A204.1 (cell line): ENCODE data around the gene KCNA5.

Experiments used
- FAIRE-seq: peaks from 2 replicates; lab custom pipeline; 2012; peaks lifted over from hg19 to GRCh38; lab: Jason Lieb, UNC

Gene KCNA5

DNA sequence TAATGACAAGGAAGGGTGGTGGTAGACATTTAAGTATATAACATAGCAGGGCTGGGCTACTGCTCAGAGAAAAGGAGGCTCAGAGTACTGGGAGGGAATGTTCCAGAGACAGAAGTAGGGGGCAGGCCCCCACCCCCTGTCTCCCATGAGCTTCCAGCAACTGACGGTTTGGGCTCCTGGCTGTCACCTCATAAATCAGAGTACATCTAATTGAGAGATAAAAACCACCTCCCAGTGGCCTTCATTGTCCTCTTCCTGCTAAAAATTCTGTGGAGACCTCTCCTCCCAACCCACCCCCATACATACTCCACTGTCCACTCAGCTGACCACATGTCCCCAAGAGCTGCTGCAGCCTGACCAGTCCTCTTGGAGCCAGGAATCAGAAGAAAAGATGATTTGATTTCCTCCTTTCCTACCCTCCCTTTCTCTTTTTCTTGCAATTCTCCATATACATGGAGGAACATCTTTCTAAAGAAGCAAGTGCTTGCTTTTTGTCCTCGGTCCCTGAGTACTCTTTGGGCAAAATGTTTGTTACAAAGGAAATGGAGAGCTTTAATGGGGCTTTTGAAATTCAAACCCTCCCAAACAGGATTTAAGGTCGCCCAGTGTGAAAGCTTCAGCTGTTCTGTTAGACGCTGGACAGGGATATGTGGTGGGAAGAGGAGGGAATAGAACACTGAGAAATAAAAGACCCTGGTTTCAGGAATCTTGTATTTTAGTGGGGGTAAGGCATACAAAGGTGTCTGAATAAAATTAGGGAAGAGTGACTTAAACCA, 16.4 kb upstream of the KCNA5 start:
- no peak for FAIRE-seq

DNA sequence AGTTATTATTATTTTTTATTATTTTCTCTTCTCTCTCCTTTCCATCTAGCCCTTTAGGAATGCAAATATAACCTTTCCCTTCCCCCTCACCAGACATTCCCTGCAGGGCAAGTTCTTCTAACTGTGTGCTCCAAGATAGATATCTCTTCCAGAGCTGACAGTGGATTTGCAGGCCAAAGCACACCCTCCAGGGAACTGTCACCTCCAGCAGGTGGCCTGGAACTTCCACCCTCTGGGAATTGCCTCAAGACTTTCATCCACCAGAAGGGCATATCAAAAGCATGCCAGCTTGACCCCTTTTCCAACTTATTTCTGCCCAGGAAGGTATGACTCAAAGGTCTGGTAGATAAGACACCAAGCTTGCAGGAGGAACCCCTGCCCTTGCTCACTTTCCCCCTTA, 13.6 kb upstream of the KCNA5 start:
- no peak for FAIRE-seq

DNA sequence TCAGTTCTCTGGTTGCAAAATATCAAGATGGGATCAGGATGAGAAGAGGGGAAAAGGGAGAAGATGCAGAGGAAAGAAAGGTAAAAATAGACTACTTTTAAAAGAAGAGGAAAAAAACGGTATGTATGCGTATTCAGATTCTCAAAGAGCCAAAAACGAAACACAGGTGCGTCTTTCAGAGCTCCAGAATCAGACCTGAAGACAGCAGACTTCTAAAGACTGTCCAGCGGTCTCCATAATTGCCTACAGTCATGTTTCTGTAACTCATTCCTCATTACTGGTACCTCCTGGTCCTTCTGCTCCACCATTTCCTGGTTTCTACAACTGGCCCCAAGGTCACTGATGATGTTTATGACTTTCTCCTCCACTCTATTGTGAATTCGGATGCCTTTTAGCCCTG, 12.4 kb upstream of the KCNA5 start:
- no peak for FAIRE-seq

DNA sequence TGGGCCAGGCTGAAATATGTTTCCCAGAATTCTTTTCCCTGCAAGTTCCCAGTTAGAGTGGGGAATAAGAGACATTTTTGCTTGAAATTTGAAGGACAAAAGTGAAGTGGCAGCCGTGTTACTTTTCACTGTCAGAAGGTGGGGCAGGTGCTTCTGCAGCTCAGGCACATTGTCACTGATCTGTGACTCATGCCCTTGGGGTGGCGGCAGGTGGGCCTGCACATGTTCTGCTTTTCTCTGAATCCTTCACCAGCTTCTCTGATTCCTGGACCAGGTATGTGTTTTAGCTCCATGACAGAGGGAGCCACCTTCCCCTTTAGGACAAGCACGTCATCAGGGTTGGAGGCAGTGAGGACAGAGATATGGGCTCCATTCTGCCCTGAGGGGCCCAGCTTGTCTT, 11.7 kb upstream of the KCNA5 start:
- FAIRE-seq: no peak

DNA sequence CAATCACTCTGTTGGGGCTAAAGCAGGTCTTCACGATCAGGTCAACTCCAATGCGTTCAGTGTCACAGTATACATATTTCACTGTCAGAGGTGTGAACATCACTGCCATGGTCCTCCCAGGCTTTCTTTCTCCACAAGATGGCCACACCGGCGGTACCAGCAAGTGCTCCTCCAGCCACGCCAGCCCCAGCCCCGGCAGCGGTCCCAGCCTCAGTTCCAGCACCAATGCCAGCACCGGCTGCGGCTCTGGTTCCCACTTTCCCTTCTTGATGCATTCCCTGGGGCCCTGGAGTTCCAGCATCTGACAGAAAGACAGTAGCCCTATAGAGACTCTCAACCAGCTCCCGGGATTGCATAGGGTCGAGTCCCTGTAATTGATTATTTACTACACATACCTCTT, 10.9 kb upstream of the KCNA5 start:
- FAIRE-seq: no peak

DNA sequence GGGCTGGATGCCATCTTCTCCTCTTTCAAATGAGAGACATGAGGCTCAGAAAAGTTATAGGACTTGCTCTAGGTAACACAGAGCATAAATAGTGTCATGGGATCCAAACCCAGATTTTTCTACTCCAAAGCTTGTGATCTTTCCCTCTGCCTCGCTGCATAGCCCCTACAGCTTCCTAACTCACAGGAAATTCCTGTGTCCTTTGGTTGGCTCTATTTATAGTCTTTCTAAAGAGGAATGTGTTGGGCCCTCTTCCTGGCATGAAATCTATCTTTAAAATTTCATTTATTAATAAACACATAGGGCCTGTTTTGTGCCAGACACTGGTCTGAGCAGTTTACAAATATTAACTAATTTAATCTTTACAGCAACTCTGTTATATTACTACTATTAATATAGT, 9.8 kb upstream of the KCNA5 start:
- no peak for FAIRE-seq

DNA sequence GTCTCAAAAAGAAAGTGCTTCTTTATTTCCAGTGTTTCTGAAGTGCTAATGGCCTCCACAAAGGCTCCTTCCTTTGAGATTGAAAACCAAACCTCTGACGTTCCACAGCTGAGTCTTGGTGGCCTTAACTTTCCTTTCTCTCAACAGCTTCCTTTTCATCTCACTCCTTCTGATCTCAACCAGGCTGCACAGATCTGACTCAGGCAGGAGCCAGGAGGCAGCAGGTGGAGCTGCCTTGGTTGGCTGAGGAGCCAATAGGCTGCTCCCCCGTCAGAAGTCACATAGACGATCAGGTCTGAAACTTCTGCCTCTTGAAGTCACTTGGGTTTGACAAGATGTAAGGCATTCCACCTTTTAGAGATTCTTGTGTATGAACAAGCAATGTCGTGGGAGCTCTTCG, 9.1 kb upstream of the KCNA5 start:
- FAIRE-seq: no peak

DNA sequence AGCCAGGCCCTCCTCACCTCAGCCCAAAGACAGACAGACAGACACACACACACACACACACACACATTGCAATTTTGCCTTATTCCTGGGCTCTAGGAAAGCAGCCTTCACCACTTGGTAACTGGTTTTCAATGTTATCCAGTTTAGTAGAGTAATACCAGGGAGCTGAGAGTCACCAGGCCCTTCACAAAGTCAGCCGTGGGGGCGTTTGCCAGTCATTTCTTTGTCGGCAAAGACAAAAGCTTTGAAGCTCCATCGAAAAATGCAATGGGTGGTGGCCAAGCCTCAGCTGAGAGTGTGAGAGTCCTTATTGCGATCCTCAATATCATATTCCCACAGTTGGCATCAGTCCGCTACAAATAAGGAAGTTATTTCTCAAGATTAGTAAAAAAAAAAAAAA, 8.1 kb upstream of the KCNA5 start:
- no peak for FAIRE-seq

DNA sequence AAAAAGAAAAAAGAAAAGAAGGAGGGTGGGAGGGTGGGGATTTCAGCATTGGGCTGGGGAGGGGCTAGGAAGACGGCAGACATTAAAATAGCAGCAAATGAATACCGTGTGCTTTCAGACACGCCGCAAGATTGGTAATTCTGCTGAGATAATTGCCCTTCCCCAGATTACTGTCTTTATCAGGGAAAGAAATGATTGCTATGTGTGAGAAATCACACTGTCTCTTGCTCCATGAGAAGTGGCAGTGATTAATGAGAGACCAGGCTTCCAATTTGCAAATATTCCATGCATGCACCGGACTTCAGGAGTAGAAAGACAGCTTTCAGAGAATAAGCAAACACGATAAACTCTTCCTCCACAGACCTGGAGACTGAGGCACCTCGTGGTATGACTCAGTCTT, 7.6 kb upstream of the KCNA5 start:
- FAIRE-seq: no peak

DNA sequence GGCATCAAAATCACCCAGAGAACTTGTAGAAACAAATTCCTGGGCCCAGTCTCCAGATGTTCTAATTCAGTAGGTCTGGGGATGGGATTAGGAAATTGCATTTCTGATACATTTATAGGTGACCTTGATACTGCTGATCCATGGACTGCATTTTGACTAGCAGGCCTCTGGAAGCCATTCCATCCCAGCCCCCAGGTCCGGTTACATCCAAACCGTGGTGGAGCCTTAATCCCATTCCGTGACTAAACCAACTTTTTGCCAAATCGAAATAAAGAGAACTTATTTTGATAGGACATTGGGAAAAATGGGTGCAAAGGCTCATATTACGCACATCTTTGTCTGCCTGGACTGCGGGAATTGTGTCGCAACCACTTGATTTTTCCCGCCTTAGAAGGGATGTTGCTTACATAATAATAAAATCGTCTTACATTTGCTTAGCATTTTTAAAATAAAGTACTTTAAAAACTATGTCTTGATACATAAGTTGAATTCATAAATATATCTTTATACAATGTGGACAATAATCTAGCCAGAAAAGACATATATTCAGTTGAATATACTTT, 5.8 kb upstream of the KCNA5 start:
- FAIRE-seq: no peak

DNA sequence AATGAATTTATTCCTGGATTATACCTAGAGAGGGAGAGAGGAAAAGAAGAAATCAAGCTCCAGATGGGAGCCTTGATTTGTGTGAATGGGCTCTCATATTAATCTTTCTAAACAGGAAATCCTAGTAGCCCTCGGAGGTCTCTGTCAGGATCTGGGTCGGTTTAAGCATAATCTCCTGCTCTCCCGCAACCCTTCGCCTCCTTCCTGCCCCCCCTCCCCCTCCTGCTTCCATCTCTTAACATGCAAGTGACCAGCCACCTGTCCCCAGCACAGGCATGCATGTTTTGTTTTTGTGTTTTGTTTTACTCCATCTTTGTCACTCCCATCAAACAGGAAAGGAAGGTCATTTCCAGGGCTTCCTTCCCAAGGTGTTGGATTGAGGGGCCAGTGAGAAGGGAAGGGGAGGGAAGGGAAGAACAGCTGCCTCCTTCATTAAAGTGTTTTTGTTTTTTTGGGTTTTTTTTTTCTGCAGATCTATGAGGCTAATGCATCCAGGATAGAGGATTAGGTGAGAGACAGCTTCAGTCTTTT, 4.8 kb upstream of the KCNA5 start:
- FAIRE-seq: no peak

DNA sequence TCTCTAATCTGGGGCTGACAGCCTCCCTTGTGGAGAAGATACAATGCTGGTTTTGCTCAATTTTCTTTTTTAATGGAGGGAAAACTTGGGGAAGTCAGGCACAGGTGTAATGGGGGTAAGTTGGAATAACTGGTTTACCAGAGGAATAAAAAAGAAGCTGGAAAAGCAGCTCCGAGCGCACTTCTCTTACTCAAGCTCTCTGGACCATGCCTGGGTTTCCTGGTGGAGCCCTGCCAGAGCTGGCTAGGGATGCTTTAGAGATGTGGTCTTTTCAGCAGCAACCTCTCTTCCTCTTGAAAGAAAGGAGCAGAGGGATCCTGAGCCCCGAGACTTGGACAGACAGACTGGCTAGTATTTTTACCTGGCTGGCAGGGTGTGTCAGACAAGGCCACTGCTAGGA, 3.9 kb upstream of the KCNA5 start:
- no peak for FAIRE-seq

DNA sequence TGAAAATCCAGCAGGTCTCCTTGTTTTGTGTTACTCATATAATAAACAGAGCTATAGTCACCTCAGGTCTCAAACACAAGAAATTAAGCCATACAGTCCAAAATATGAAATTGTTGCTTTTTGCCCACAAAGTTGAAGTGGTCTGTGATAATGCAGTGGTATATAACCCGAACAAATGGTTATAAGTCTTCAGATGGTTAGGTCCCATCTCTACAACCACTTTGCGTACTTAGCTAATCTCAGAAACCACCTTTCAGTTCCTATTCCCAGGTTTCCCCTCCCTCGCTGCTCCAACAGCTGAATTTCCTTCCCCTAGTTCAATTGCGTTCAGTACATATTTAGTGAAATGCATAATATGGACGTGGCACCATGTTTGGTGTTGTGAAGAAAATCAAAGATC, 3.3 kb upstream of the KCNA5 start:
- no peak for FAIRE-seq

DNA sequence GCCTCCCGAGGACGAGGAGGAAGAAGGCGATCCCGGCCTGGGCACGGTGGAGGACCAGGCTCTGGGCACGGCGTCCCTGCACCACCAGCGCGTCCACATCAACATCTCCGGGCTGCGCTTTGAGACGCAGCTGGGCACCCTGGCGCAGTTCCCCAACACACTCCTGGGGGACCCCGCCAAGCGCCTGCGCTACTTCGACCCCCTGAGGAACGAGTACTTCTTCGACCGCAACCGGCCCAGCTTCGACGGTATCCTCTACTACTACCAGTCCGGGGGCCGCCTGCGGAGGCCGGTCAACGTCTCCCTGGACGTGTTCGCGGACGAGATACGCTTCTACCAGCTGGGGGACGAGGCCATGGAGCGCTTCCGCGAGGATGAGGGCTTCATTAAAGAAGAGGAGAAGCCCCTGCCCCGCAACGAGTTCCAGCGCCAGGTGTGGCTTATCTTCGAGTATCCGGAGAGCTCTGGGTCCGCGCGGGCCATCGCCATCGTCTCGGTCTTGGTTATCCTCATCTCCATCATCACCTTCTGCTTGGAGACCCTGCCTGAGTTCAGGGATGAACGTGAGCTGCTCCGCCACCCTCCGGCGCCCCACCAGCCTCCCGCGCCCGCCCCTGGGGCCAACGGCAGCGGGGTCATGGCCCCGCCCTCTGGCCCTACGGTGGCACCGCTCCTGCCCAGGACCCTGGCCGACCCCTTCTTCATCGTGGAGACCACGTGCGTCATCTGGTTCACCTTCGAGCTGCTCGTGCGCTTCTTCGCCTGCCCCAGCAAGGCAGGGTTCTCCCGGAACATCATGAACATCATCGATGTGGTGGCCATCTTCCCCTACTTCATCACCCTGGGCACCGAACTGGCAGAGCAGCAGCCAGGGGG, 979 bp downstream of the KCNA5 start:
- no peak for FAIRE-seq

DNA sequence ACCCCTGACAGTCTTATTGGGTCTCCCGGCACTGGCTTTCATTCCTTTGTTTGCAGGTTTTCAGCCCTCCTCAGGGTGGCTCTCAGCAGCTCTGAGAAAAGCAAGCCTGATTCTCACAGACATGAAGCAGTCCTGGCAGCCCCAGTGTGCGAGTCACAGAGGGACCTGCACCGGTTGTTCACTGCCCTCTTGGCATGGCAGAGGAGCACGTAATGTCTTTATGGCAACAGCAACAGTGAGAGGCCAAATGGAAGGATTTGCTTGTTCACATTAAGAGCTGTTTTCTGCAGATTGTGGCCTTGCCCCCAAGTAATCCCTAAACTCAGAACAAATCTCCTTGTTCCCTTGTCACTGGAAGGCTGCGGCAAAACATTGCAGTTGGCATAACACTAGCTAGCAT, 3.4 kb downstream of the KCNA5 start:
- no peak for FAIRE-seq

DNA sequence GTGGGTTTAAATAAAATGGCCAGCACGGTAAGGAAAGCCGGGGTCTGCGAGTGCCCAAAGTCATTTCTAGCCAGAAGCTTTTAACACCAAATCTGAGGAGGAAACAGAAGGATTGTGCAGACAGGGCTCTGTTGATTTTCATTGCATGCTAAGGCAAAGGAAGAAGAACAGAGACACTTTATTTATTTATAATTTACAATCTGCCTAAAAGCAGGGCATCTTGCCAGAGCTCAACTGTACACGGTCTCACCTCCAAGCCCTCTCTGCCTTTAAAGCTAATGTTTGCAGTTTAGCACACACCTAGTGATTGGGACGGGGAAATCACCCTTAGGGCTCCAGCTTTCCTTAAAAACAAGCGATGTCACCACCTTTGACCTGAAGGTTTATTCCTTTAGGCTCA, 4.0 kb downstream of the KCNA5 start:
- no peak for FAIRE-seq

DNA sequence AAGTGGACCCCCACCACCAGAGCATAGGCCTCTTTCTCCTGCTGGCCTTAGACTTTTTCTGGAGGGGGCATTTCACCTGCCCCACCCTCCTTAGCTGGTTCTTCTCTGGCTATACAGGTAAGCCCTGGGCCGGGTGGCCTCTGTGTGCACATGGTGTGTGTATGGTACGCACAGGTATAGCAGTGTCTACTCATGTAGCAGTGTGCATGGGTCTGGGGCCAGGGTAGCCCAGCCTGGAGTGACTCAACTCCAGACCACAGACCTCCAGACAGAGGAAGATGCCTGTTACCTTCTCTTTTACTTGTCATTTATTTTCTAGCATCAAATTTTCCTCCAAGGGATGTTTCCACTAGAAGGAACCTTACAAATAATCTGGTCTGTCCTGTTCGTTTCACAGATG, 6.9 kb downstream of the KCNA5 start:
- no peak for FAIRE-seq

DNA sequence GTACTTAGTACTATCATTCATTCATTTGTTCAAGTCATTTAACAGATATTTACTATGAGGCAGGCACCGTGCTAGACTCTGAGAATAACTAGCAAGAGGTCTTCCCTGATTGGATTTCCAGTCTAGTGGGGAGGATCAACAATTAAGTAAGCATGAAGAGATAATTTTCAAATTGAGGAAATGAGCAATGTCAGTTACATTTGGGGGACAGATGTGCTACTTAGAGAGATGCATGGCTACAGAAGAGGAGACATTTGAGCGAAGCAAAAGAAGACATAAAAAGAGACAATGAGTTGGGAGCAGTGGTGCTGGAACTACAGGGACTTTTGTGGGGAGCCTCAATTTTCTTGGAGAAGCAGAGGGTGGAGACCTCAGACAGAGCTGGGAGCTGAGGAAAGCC, 7.7 kb downstream of the KCNA5 start:
- no peak for FAIRE-seq

DNA sequence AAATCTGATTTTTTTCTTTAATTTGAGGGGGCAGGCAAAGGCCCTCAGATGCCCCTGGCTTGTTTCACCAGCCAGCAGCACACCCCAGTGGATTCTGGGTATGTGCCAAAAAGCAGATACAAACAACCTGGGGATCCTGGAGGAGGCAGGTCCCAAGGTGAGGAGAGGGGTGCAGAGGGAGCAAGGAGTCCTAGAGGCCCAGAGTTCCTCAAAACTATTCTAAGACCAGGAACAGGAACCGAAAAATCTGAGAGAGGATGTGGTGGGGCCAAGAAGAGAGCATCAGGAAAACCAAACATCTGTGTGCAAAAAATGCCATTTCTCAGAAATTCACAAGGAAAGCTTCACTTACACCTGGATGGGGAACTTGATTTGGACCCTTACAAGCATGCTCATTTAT, 8.2 kb downstream of the KCNA5 start:
- no peak for FAIRE-seq

DNA sequence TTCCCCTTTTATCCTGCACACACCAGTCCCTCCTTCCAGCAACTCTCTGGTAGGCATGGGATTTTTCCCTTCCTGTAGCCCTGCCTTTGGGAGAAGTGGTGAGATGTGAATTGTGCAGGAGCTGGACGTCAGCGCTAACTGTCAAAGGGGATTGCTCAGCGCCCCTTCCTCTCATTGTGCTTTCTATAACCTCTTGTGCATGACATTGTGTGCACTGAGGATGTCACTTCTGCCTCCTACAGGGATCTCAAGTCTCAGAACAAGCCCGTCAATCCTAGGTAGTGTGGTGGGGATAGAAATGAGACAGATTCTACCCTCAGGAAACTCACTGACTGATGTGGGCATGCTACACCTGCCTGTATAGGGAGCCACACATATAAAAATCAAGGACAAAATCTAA, 8.7 kb downstream of the KCNA5 start:
- FAIRE-seq: no peak

DNA sequence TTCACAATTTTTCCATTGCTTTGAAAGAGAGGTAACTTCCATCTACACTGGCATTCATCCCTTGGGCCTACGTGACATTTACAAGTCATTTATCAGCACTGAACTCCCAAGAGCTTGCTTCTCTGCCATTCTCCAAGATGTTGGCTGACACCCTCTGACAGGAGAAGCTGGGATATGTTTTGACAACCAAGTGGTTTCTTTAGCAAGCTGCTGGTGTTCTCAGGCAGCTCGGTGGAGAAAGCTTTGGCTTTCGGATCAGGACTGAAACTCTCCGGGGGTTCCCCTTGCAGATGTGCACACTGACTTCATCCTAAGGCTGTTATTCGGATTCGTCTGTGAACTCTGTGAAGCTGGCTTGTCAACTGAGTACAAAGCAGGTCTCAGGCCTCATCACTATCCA, 15.7 kb downstream of the KCNA5 start:
- no peak for FAIRE-seq

DNA sequence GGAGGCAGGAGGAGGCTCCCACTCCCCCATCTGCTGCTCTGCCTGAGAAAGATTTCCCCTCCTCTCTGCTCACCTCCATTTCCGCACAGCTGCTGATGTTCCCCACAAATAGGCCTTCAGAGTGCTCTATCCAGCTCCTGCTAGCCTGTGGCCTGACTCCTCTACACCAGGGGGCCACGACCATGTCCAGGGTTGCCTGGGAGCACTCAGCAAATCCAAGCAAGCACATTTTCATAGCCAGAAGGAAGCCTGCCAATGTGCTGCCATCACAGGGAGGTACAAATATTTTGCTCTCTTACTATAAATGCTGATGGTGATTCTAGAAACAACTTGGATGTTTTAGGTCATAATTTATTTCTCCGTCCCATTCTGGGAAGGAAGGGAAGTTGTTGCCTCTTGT, 17.3 kb downstream of the KCNA5 start:
- FAIRE-seq: no peak

DNA sequence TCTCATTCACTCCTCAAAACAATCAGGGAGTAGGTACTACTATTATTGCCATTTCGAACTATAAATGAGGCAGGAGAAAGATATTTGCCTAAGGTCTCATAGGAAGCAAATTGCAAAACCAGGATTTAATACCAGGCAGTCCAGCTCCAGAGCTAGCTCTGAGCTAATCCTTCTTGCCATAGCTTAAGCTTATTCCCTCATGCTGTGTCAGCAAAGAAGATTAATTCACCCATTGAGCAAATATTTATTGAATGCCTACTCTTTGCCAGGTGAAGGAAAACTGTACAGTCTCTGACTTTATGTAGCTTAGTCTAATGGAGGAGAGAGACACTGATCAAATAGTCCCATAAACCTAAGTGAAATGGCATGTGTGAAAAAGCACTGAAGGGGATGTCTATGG, 19.5 kb downstream of the KCNA5 start:
- no peak for FAIRE-seq
